ENCODE data around the gene ANKRD11. TPM values are rescaled to one million over a fixed set of nuclear protein-coding genes. Genes with fewer than 3 reads are reported as not detected.

Gene ANKRD11
- polyA plus RNA-seq, 1 donor (not counting 4 experiments of a cell fraction or from before 2014, with no cell fraction given), result 30.1 TPM

GRCh38 chr16:89510526-89510925, 20.2 kb upstream of the ANKRD11 start:
- Histone ChIP-seq H3K27me3 (ENCODE audit: control insufficient read depth, extremely low read depth, insufficient read depth, low read length) (no peaks in the 10 kb centered on the region), H3K79me2 (ENCODE audit: control insufficient read depth, insufficient read depth, low read length) (peaks cover 54% of the 10 kb centered on the region), H3K4me2 (ENCODE audit: control insufficient read depth, extremely low read depth, insufficient read depth, low read depth, low read length) (no peak overlapping the region), H3K4me3 (ENCODE audit: control insufficient read depth in 2 of 3, extremely low read depth in 1 of 3, insufficient read depth in 2 of 3, low read depth in 1 of 3, low read length in 3 of 3) (no peak overlapping the region), H3K4me1 (ENCODE audit: control insufficient read depth, extremely low read depth, insufficient read depth, low read length) (peaks cover 25% of the 10 kb centered on the region), H3K9me3 (ENCODE audit: control insufficient read depth, low read depth, low read length) (no peaks in the 10 kb centered on the region), H3K9me1 (ENCODE audit: control insufficient read depth, extremely low read depth, insufficient read depth, low read length) (no peaks in the 10 kb centered on the region), H3K36me3 (ENCODE audit: control insufficient read depth in 2 of 2, extremely low read depth in 1 of 2, insufficient read depth in 2 of 2, low read length in 2 of 2) (peaks cover 22 to 23% of the 10 kb centered on the region in 2 experiments), H4K20me1 (ENCODE audit: control insufficient read depth, extremely low read depth, insufficient read depth, low read length) (no peaks in the 10 kb centered on the region), H3K9ac (ENCODE audit: control insufficient read depth, extremely low read depth, insufficient read depth, low read length) (no peak overlapping the region), H2AFZ (ENCODE audit: control insufficient read depth, low read length) (no peak overlapping the region), H3K27ac (ENCODE audit: control insufficient read depth, insufficient read depth, low read length) (no peak overlapping the region)
- no peak for DNase-seq (ENCODE audit: low read depth, low spot score)
- dilution Hi-C loops (cut with MboI; ENCODE audit: extremely low pct_ligation_motif_present, low sequenced_read_pairs), result no loop called here
- no peak for FAIRE-seq
- TF ChIP-seq EZH2 (IDR thresholded peaks at IDR 0.05; ENCODE audit: low read length), result no peak
- TF ChIP-seq, protein P1, sequence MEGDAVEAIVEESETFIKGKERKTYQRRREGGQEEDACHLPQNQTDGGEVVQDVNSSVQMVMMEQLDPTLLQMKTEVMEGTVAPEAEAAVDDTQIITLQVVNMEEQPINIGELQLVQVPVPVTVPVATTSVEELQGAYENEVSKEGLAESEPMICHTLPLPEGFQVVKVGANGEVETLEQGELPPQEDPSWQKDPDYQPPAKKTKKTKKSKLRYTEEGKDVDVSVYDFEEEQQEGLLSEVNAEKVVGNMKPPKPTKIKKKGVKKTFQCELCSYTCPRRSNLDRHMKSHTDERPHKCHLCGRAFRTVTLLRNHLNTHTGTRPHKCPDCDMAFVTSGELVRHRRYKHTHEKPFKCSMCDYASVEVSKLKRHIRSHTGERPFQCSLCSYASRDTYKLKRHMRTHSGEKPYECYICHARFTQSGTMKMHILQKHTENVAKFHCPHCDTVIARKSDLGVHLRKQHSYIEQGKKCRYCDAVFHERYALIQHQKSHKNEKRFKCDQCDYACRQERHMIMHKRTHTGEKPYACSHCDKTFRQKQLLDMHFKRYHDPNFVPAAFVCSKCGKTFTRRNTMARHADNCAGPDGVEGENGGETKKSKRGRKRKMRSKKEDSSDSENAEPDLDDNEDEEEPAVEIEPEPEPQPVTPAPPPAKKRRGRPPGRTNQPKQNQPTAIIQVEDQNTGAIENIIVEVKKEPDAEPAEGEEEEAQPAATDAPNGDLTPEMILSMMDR (optimal IDR thresholded peaks at IDR 0.05 in 1 of 3, IDR thresholded peaks at IDR 0.05 in 1 of 3, conservative IDR thresholded peaks at IDR 0.05 in 1 of 3; ENCODE audit: extremely low read depth in 1 of 3, insufficient read depth in 2 of 3, low read length in 3 of 3), result no peak

GRCh38 chr16:89507834-89508590, 17.7 kb upstream of the ANKRD11 start, which contains the start of gene SPG7:
SPG7 (plus strand) TSS chr16:89508403; CDS start chr16:89508418, 15 bp downstream.
- peaks cover 49% of the 10 kb centered on the region for H3K79me2 ChIP-seq (ENCODE audit: control insufficient read depth, insufficient read depth, low read length)
- H3K27me3 ChIP-seq (ENCODE audit: control insufficient read depth, extremely low read depth, insufficient read depth, low read length), result no peaks in the 10 kb centered on the region
- peak within 1 kb of the TSS; percentile 90 for H3K27ac ChIP-seq (ENCODE audit: control insufficient read depth, insufficient read depth, low read length)
- H3K36me3 ChIP-seq (ENCODE audit: control insufficient read depth in 2 of 2, extremely low read depth in 1 of 2, insufficient read depth in 2 of 2, low read length in 2 of 2), result peaks cover 16 to 17% of the 10 kb centered on the region in 2 experiments
- no peaks in the 10 kb centered on the region for H4K20me1 ChIP-seq (ENCODE audit: control insufficient read depth, extremely low read depth, insufficient read depth, low read length)
- H2AFZ ChIP-seq (ENCODE audit: control insufficient read depth, low read length), result peak within 1 kb of the TSS; percentile 56
- peak within 1 kb of the TSS; percentile 86 to 97 (median 87) for H3K4me3 ChIP-seq (ENCODE audit: control insufficient read depth in 2 of 3, extremely low read depth in 1 of 3, insufficient read depth in 2 of 3, low read depth in 1 of 3, low read length in 3 of 3)
- peak within 1 kb of the TSS; percentile 95 for H3K9ac ChIP-seq (ENCODE audit: control insufficient read depth, extremely low read depth, insufficient read depth, low read length)
- peak within 1 kb of the TSS; percentile 97 for H3K4me2 ChIP-seq (ENCODE audit: control insufficient read depth, extremely low read depth, insufficient read depth, low read depth, low read length)
- FAIRE-seq, result no peak
- no peaks in the 10 kb centered on the region for H3K9me3 ChIP-seq (ENCODE audit: control insufficient read depth, low read depth, low read length)
- dilution Hi-C loops (cut with MboI; ENCODE audit: extremely low pct_ligation_motif_present, low sequenced_read_pairs), result no loop called here
- no peaks in the 10 kb centered on the region for H3K9me1 ChIP-seq (ENCODE audit: control insufficient read depth, extremely low read depth, insufficient read depth, low read length)
- DNase-seq (ENCODE audit: low read depth, low spot score), result no peak
- no peak for TF ChIP-seq EZH2 (IDR thresholded peaks at IDR 0.05; ENCODE audit: low read length)
- TF ChIP-seq, protein P1 (optimal IDR thresholded peaks at IDR 0.05 in 1 of 3, IDR thresholded peaks at IDR 0.05 in 1 of 3, conservative IDR thresholded peaks at IDR 0.05 in 1 of 3; ENCODE audit: extremely low read depth in 1 of 3, insufficient read depth in 2 of 3, low read length in 3 of 3), result no peak
- peaks cover 31% of the 10 kb centered on the region for H3K4me1 ChIP-seq (ENCODE audit: control insufficient read depth, extremely low read depth, insufficient read depth, low read length)
